Thoracic aorta (tissue), 2 donors: ENCODE results near the gene CLC. TPM values are rescaled to one million over a fixed set of nuclear protein-coding genes. Genes with fewer than 3 reads are reported as not detected.

Source experiments
- ATAC-seq: fragments of 150-250 bp; one replicate; pipeline ENCODE4 v1.8.0; 2017; ENCODE audit warnings: low read depth; ENCODE audit not compliant: insufficient number of reproducible peaks, low FRiP score
- DNase-seq: peaks from one replicate; pipeline ENCODE4 v3.0.0-alpha.2; 2020; ENCODE audit warnings: low spot score
- H3K27ac ChIP-seq, 2 donors: fragments of 200-600 bp; sonication (generic); 1 replicate in 1 of 2; 2 replicates in 1 of 2; pipeline ENCODE4 v1.5.1; 2016; ENCODE audit warnings: mild to moderate bottlenecking in 2 of 2, moderate library complexity in 2 of 2
- H3K27me3 ChIP-seq: fragments of 200-600 bp; sonication (generic); replicated peaks from 2 replicates; pipeline ENCODE4 v1.6.0; 2016; ENCODE audit warnings: mild to moderate bottlenecking; ENCODE audit not compliant: insufficient read depth
- H3K36me3 ChIP-seq: fragments of 200-600 bp; sonication (generic); one replicate; pipeline ENCODE4 v1.5.1; 2016
- H3K4me1 ChIP-seq, 2 donors: fragments of 200-600 bp; sonication (generic); 1 replicate in 1 of 2; 2 replicates in 1 of 2; pipeline versions ENCODE4 v1.5.1 to v1.6.0; 2016; ENCODE audit warnings: low read depth in 2 of 2, mild to moderate bottlenecking in 1 of 2; ENCODE audit not compliant: control insufficient read depth in 1 of 2
- H3K4me3 ChIP-seq: fragments of 200-600 bp; sonication (generic); 2 replicates; pipeline ENCODE4 v1.5.1; 2016; ENCODE audit warnings: mild to moderate bottlenecking
- H3K9me3 ChIP-seq: fragments of 200-600 bp; sonication (generic); 2 replicates; pipeline ENCODE4 v1.5.1; 2016
- CTCF ChIP-seq: fragments of 200-600 bp; sonication (generic); IDR thresholded peaks from one replicate; pipeline ENCODE4 v1.5.1; 2019; ENCODE audit warnings: antibody characterized with exemption
- total RNA-seq, 2 donors: library from RNA; depleted of rRNA; stranded (reverse); fragments of >200 nt; gene quantifications; one replicate each; pipeline versions ENCODE4 v1.1.0 to v1.2.3, GENCODE V29; 2016

Gene CLC
- total RNA-seq, 2 donors from 2014 or later = not detected

DNA sequence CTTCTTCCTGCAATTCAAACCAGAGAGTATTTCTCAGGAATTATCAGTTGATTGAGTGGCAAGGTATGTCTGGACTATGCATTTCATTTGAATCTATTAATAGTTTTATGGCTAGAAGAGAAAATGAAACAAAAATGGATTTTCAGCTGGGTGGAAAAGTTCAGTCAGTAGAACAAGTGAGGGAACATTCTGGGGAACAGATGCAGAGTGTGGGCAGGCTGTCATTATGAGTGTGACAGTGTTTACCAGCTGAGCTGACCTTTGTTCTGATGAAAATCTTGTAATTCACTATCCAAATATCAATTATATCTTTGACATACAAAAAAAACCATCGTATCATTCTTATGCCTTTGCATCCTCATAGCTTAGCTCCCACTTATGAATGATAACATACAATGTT lies 2.6 kb upstream of the CLC start:
- no peak for DNase-seq
- H3K36me3 ChIP-seq = no peaks in the 10 kb centered on the region
- no peak for TF ChIP-seq CTCF
- no peaks in the 10 kb centered on the region for H3K27me3 ChIP-seq
- ATAC-seq = no peak
- H3K27ac ChIP-seq = no peak overlapping the region
- H3K4me1 ChIP-seq = no peaks in the 10 kb centered on the region
- H3K4me3 ChIP-seq = no peak overlapping the region
- no peaks in the 10 kb centered on the region for H3K9me3 ChIP-seq

DNA sequence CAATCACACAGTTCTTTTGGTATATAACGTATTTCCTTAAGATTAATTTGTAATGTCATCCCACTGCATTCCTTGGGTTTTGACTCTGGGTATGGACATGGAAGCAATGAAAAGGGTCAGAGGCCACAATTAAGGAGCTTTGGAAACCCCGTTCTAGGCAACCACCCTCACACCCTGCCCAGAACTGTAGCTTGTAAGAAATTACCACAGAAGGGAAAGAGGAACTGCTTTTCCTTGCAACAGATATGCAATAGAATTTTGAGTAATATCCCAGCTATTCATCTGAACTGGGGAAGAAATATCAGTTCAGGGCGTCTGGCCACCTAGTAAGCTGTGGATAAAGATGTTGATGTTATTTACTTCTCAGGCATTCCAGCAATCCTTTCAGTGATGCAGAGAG lies 985 bp upstream of the CLC start:
- H3K4me3 ChIP-seq = no peak overlapping the region
- no peak for TF ChIP-seq CTCF
- no peaks in the 10 kb centered on the region for H3K27me3 ChIP-seq
- DNase-seq (no peak), ATAC-seq (no peak)
- H3K27ac ChIP-seq = no peak overlapping the region
- H3K36me3 ChIP-seq = no peaks in the 10 kb centered on the region
- H3K4me1 ChIP-seq = no peaks in the 10 kb centered on the region
- no peaks in the 10 kb centered on the region for H3K9me3 ChIP-seq

- H3K27ac ChIP-seq = no peak overlapping the region
- H3K4me3 ChIP-seq = no peak overlapping the region
- no peaks in the 10 kb centered on the region for H3K9me3 ChIP-seq
- TF ChIP-seq CTCF = no peak
- H3K4me1 ChIP-seq = no peaks in the 10 kb centered on the region
- H3K27me3 ChIP-seq = no peaks in the 10 kb centered on the region
- ATAC-seq (no peak), DNase-seq (no peak)
- H3K36me3 ChIP-seq = no peaks in the 10 kb centered on the region
Observed at GRCh38 chr19:39737351-39737750, 478 bp downstream of the CLC start.

- no peaks in the 10 kb centered on the region for H3K36me3 ChIP-seq
- H3K27me3 ChIP-seq = no peaks in the 10 kb centered on the region
- no peak overlapping the region for H3K27ac ChIP-seq
- DNase-seq (no peak), ATAC-seq (no peak)
- H3K9me3 ChIP-seq = no peaks in the 10 kb centered on the region
- TF ChIP-seq CTCF = no peak
- no peak overlapping the region for H3K4me3 ChIP-seq
- no peaks in the 10 kb centered on the region for H3K4me1 ChIP-seq
Observed at GRCh38 chr19:39736088-39736487, 1.7 kb downstream of the CLC start.

DNA sequence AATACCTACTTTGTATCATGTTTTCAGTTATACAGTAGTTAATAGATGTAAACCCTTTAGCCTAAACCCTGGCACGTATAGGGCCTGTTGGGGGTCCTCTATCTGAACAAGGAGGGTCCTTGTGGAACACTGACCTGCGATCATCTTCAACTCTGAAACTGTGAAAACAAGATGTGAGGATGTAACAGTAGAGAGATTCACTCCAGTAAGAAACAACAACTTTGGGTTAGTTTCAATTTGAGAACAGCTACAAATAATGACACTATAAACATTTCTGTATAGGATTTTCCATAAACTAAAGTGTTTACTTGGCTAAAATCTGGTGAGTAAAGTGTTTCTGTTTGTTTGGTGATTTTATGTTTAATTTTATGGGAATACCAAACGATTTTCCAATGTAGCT lies 2.1 kb downstream of the CLC start:
- Histone ChIP-seq H3K27me3 (no peaks in the 10 kb centered on the region), H3K4me3 (no peak overlapping the region), H3K27ac (no peak overlapping the region), H3K4me1 (no peaks in the 10 kb centered on the region), H3K36me3 (no peaks in the 10 kb centered on the region), H3K9me3 (no peaks in the 10 kb centered on the region)
- TF ChIP-seq CTCF = no peak
- DNase-seq (no peak), ATAC-seq (no peak)
